Measurements from ENCODE around the gene CYGB. TPM values are rescaled to one million over a fixed set of nuclear protein-coding genes. Genes with fewer than 3 reads are reported as not detected.

Gene CYGB
- total and polyA plus RNA-seq, 9 of the 15 experiments (the other 6 are each of a cell fraction or from before 2014, with no cell fraction given), result 0.08 to 0.95 (median 0.18) TPM; not detected in 5

GRCh38 chr17:76523084-76524037 is 14.1 kb downstream of the CYGB start (continued):
- TF ChIP-seq POU5F1 (IDR thresholded peaks at IDR 0.05; ENCODE audit: borderline replicate concordance, low read depth, low read length, partially characterized antibody), result no peak
- TF ChIP-seq HDAC6 (IDR thresholded peaks at IDR 0.05; ENCODE audit: low read depth, low read length), result no peak
- TF ChIP-seq SRF (CRISPR knock-in tag; IDR thresholded peaks at IDR 0.05), result 0 out of 4 replicates have a peak, but pooled peaks of 1 of the 2 experiments have one; percentile 42
- peak; percentile 84 for TF ChIP-seq DEAF1 (CRISPR knock-in tag; IDR thresholded peaks at IDR 0.05)
- TF ChIP-seq ATF4 (CRISPR knock-in tag; IDR thresholded peaks at IDR 0.05), result no peak
- peak; percentile 26 for TF ChIP-seq TBP (optimal IDR thresholded peaks at IDR 0.05; ENCODE audit: low read depth, low read length)
- peak; percentile 42; the same call in 1 of the 2 replicates for TF ChIP-seq BHLHE40 (IDR thresholded peaks at IDR 0.05; ENCODE audit: low read length)
- peak; percentile 94 for TF ChIP-seq REST (IDR thresholded peaks at IDR 0.05; ENCODE audit: borderline replicate concordance)
- no peak for TF ChIP-seq REST (CRISPR knock-in tag; IDR thresholded peaks at IDR 0.05; ENCODE audit: low read depth)
- TF ChIP-seq CLOCK (CRISPR knock-in tag; IDR thresholded peaks at IDR 0.05; ENCODE audit: borderline replicate concordance), result no peak
- TF ChIP-seq ZBED1 (IDR thresholded peaks at IDR 0.05), result no peak
- no peak for TF ChIP-seq KHSRP (IDR thresholded peaks at IDR 0.05)
- TF ChIP-seq PYGO2 (tag; IDR thresholded peaks at IDR 0.05), result no peak

All from K562 (cell line).